ENCODE measurements around the gene MPV17.

DNA sequence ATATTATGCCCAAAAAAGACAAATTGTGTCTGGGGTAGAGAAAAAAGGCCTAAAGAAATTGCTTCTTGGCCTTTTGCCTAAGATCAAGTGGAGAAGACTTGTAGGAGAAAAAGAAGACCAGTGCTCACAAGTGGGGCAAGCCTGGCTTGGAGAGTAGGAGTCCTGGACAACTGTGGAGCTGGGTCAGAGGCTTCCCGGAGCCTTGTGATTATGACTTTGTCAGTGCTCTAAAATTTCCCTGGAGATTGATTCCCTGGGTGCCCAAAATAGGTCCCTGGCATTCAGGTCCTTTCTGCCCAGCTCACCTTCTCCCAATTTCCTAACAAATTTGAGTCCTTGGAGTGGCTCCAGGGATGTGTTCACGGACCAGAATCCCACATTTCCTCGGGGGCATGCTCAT, 41.5 kb downstream of the MPV17 start:
- TF ChIP-seq, protein P1, sequence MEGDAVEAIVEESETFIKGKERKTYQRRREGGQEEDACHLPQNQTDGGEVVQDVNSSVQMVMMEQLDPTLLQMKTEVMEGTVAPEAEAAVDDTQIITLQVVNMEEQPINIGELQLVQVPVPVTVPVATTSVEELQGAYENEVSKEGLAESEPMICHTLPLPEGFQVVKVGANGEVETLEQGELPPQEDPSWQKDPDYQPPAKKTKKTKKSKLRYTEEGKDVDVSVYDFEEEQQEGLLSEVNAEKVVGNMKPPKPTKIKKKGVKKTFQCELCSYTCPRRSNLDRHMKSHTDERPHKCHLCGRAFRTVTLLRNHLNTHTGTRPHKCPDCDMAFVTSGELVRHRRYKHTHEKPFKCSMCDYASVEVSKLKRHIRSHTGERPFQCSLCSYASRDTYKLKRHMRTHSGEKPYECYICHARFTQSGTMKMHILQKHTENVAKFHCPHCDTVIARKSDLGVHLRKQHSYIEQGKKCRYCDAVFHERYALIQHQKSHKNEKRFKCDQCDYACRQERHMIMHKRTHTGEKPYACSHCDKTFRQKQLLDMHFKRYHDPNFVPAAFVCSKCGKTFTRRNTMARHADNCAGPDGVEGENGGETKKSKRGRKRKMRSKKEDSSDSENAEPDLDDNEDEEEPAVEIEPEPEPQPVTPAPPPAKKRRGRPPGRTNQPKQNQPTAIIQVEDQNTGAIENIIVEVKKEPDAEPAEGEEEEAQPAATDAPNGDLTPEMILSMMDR (IDR thresholded peaks at IDR 0.05 in 8 of 11, conservative IDR thresholded peaks at IDR 0.05 in 3 of 11): no peak
- TF ChIP-seq POLR2A (IDR thresholded peaks at IDR 0.05) (no peak), POLR2AphosphoS5 (IDR thresholded peaks at IDR 0.05) (no peak)

Measured in spleen (tissue), 7 donors.